HG02943 (cell line): Measurements from ENCODE around the gene PAPPA.

Experiments
- ATAC-seq: cut with Tn5 transposase; IDR thresholded peaks from one replicate; pipeline ENCODE4 v1.9.1; 2021; ENCODE audit warnings: mild to moderate bottlenecking, low read depth, moderate library complexity; ENCODE audit not compliant: unreplicated experiment

PAPPA gene

DNA sequence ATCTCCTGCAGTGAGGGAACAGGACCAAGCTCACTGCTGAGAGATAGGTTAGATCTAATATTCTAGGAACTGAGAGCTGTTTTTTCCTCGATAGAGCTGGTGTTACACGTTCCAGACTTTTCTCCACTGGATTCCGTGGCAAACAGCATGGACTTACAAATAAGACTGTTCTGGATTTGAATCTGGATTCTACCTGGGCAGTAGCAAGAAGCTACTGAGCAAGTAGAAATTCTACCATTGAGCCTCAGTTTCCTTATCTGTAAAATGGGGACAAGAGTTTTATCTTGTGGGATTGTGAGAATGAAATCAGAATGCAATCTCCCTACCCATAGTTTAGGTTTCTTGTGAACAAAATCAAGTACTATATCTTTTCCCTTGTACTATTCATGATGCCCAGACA is 294.8 kb downstream of the PAPPA start:
- ATAC-seq, result no peak

DNA sequence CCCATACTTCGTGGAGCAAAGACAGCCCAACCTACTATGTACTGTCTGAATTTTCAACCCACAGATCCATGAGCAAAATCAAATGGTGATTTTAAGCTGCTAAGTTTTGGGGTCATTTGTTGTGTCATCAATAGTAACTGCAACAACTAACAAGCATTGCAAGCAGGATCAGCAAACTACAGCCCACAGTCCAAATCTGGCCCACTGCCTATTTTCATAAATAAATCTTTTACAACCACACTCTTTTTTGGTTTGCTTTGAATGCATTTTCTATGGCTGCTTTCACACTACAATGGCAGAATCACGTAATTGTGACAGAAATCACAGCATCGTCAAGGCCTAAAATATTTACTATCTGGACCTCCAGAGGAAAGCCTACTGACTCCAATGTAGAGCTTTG is 296.4 kb downstream of the PAPPA start:
- ATAC-seq, result no peak

DNA sequence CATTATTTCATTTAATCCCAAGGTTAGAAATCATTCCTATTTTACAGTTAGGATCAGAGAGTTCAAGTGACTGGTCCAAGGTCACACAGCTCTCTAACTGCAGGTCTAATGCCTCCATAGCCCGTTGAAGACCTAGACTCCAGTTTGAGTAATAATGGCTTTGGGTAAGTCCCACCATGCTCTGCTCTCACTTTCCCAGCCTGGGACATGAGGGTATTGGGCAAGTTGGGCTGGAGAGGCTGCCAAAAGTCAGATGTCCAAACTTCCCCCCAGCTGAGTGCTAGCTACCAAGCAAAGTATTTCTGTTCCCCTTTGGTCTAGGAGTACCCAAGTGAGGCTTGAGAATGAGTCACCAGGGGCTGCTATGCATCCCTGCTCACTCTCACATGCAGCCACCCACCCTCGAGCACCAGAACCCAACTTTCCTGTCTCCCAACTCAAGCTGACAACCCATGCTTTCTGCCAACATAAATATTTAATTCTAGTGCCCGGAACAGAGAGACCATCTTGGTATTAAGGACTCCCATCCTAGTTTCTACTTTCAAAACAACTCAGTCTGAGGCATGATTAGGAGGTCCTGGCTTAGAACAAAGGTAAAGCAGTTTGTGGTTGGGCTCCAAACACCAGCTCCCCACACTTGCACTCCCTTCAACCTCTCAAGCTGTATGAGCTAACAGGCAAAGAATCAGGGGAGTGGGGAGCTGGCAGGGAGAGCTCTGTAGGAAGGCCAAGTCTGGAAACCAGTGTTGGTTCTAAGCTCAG is 297.0 kb downstream of the PAPPA start:
- no peak for ATAC-seq

DNA sequence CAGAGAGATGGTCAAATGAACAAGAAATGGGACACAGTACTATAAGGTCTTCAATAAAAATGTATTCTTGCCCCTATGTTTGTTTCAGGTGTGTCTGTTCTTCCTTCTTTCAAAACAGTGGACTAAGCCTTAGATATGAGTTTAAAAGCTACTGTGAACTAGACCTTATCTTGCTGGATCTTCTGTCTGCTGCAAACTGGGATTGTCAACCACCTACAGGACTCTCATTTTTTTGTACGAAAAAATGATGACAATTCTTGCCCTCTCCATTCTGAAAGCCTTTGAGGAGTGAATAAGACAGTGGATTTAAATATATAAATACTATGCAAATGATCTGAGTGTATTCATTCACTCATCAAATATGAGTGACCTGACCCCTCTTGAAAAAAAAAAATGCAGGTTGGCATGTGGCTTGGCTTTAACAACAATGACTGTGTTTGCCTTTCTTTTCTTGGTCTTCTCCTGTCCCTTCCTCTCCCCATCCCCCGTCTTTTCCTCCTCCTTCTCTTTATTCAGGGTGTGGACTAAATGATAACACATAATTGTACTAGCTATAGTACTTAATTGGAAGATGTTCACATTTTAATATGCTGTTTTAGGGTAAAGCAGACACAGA is 298.0 kb downstream of the PAPPA start:
- no peak for ATAC-seq
